Omental fat pad (tissue), 4 donors: ENCODE data around the gene FIS1. TPM values are rescaled to one million over a fixed set of nuclear protein-coding genes. Genes with fewer than 3 reads are reported as not detected.
"Not testable (repeated sequence)": the region's sequence is repeated elsewhere in the genome, so short reads cannot be mapped to it uniquely, and the experiment has no call there.

ENCODE experiments used
- ATAC-seq: fragments of 150-250 bp; one replicate; pipeline ENCODE4 v1.9.1; 2016; ENCODE audit warnings: mild to moderate bottlenecking, moderate library complexity; ENCODE audit not compliant: low FRiP score
- DNase-seq: peaks from one replicate; pipeline ENCODE4 v3.0.0-alpha.2; 2019; ENCODE audit warnings: low spot score
- CTCF ChIP-seq, 3 donors: fragments of 450-650 bp; IDR thresholded peaks; one replicate each; pipeline ENCODE4 v1.5.1; 2016 to 2017; ENCODE audit warnings: antibody characterized with exemption in 3 of 3, mild to moderate bottlenecking in 3 of 3, moderate library complexity in 2 of 3
- total RNA-seq, 4 donors: library from RNA; depleted of rRNA; stranded (reverse); fragments of >200 nt; gene quantifications; one replicate each; pipeline ENCODE4 v1.1.0, GENCODE V29; 2016

FIS1 gene
- total RNA-seq: 100 to 1,000 TPM; 243 to 384 (median 344) TPM

GRCh38 chr7:101244375-101245146 lies at the start of gene FIS1:
Gene FIS1 (minus strand): TSS chr7:101245081. CDS start chr7:101245004, 77 bp downstream.
- ATAC-seq: peak; percentile 89
- peak in 2 of 3 donors; percentile 33 to 79 for TF ChIP-seq CTCF (IDR thresholded peaks at IDR 0.05)
- DNase-seq: peak; percentile 67

GRCh38 chr7:101294039-101294831 lies 49.4 kb upstream of the FIS1 start:
- no peak for TF ChIP-seq CTCF (IDR thresholded peaks at IDR 0.05)
- no peak for DNase-seq
- no peak for ATAC-seq

- ATAC-seq, DNase-seq: not testable (repeated sequence)
Observed at GRCh38 chr7:101293069-101294021, 48.5 kb upstream of the FIS1 start.

GRCh38 chr7:101292566-101292965 lies 47.7 kb upstream of the FIS1 start:
- not testable (repeated sequence) for ATAC-seq, DNase-seq

- not testable (repeated sequence) for ATAC-seq
- peak; percentile 85 for DNase-seq
Observed at GRCh38 chr7:101290186-101291037, 45.5 kb upstream of the FIS1 start.

- ATAC-seq, DNase-seq: not testable (repeated sequence)
Observed at GRCh38 chr7:101289687-101290086, 44.8 kb upstream of the FIS1 start.

GRCh38 chr7:101288439-101288838 lies 43.6 kb upstream of the FIS1 start:
- DNase-seq (no peak), ATAC-seq (no peak)
- no peak for TF ChIP-seq CTCF (IDR thresholded peaks at IDR 0.05)

- no peak for TF ChIP-seq CTCF (IDR thresholded peaks at IDR 0.05)
- DNase-seq: no peak
- no peak for ATAC-seq
Observed at GRCh38 chr7:101287032-101287431, 42.2 kb upstream of the FIS1 start.

GRCh38 chr7:101285880-101286279 lies 41.0 kb upstream of the FIS1 start:
- not testable (repeated sequence) for DNase-seq, ATAC-seq
